Fibroblast of the aortic adventitia (primary cell): ENCODE data around the gene GPR143. TPM values are rescaled to one million over a fixed set of nuclear protein-coding genes. Genes with fewer than 3 reads are reported as not detected.

Experiments
- DNase-seq: peaks from one replicate; pipeline ENCODE4 v3.0.0-alpha.2; 2010; ENCODE audit warnings: low read depth
- H3K4me3 ChIP-seq: 2 replicates; pipeline ENCODE4 v1.5.1; 2011; ENCODE audit warnings: low read depth, mild to moderate bottlenecking, control low read depth, low read length, moderate library complexity
- total RNA-seq: library from RNA; depleted of rRNA; stranded (reverse); fragments of >200 nt; gene quantifications from 2 replicates; pipeline ENCODE4 v1.2.3, GENCODE V29; 2012; ENCODE audit warnings: low replicate concordance
- TF ChIP-seq, protein P1 (sequence below): IDR thresholded peaks from 2 replicates; pipeline ENCODE4 v1.5.1; 2011; ENCODE audit warnings: mild to moderate bottlenecking, low read length, control low read depth, inconsistent platforms; ENCODE audit not compliant: insufficient read depth

The GPR143 gene
- total RNA-seq, 1 donor, result not detected

DNA sequence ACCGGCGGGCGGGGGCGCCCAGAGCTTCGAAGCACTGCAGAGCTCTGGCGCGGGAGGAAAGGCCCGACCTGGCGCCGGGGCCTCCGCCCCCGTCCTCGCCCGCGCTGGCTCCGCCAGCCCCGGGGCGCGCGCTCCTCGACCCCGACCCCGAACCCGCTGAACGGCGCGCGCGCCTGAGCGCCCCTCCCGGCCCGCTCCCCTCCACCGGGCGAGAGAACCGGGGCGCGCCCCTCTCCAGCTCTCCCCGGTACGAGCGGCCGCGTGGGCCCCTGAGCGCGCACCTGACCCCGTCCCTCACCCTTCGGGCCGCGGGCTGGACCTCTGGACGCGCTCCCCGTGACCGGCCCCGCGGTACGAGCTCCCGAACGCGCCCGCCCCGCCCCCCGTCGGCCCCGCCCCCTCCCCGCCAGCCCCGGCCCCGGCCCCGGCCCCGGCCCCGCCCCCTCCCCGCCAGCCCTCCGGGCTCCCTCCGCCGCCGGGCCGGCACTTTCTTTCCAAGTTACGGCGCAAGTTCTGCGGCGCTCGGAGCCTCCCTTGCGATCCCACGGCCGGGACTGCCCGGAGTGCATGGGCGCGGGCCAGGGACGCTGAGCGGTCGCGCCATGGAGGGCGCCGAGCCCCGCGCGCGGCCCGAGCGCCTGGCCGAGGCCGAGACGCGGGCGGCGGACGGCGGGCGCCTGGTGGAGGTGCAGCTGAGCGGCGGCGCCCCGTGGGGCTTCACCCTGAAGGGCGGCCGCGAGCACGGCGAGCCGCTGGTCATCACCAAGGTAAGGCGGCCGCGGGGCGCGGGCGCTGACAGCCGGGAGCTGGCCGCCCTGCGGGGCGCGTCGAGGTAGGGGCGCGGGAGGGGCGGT, 20.5 kb upstream of the GPR143 start, which contains the start of gene SHROOM2:
TSS of gene SHROOM2 (plus strand) at position 486 of the 854 bp plus-strand sequence. CDS start at position 603, 117 bp downstream.
- TF ChIP-seq, protein P1, sequence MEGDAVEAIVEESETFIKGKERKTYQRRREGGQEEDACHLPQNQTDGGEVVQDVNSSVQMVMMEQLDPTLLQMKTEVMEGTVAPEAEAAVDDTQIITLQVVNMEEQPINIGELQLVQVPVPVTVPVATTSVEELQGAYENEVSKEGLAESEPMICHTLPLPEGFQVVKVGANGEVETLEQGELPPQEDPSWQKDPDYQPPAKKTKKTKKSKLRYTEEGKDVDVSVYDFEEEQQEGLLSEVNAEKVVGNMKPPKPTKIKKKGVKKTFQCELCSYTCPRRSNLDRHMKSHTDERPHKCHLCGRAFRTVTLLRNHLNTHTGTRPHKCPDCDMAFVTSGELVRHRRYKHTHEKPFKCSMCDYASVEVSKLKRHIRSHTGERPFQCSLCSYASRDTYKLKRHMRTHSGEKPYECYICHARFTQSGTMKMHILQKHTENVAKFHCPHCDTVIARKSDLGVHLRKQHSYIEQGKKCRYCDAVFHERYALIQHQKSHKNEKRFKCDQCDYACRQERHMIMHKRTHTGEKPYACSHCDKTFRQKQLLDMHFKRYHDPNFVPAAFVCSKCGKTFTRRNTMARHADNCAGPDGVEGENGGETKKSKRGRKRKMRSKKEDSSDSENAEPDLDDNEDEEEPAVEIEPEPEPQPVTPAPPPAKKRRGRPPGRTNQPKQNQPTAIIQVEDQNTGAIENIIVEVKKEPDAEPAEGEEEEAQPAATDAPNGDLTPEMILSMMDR, result no peak
- H3K4me3 ChIP-seq, result no peak within 1 kb of the TSS
- no peak for DNase-seq

DNA sequence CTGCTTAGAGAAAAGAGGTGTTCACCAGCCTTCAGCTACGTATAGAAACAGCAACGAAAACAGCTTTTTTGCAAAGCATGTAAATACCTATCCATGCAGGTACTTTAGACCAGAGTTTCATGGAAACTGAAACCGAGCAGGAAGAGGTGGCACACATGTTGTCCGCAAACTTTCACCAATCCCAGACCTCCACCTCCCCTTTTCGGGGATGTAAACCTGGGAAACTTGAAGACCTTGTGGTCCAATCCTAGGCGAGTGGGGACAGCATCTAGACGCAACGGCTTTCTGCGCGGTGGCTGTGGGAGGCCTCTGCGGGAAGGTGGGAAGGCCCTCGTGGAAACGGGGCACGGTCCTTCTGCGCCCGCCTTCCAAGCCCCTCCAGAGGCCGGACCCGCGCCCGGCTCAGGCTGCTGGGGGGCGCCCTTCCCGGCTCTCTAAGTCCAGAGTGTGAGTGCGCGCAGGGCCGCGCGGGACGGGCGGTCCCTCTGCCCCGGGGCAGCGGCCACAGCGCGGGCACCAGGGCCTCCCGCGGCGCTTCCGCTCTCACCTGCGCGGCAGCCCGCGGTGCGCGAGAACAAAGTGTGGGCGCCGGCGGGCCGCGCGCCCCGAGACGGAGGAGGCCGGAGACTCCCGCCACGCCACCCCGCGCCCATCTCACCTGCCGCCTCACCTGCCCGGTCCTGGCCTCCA, 19.8 kb upstream of the GPR143 start:
- no peak for DNase-seq
- TF ChIP-seq, protein P1, result no peak
- no peak overlapping the region for H3K4me3 ChIP-seq

DNA sequence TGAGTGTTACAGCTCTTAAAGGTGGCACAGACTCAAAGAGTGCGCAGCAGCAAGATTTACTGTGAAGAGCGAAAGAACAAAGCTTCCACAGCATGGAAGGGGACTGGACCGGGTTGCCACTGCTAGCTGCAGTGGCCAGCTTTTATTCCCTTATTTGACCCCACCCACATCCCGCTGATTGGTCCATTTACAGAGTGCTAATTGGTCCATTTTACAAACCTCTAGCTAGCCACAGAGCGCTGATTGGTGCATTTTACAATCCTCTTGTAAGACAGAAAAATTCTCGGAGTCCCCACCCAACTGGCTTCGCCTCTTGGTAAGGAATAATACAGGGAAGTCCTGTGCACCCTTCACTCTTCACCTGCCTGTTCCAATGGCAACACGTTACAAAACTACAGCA, 18.7 kb upstream of the GPR143 start:
- TF ChIP-seq, protein P1, result no peak
- no peak overlapping the region for H3K4me3 ChIP-seq

DNA sequence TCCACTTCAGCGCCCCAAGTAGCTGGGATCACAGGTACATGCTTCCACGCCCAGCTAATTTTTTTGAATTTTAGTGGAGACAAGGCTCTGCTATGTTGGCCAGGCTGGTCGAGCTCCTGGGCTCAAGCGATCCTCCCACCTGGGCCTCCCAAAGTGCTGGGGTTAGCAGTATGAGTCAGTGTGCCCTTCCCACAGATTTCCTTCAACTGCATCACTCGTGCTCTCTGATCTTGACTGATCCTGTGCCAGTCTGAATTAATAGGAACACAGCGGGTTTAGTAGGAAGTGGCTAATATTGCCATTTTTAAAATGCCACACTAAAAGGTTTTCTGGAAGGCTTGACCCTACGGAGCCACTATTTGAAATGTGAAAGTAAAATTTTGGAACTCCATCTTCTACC, 16.3 kb upstream of the GPR143 start:
- TF ChIP-seq, protein P1, result no peak
- no peak for DNase-seq
- no peak overlapping the region for H3K4me3 ChIP-seq

More for the DNA sequence above, 18.7 kb upstream of the GPR143 start:
- DNase-seq, result no peak

DNA sequence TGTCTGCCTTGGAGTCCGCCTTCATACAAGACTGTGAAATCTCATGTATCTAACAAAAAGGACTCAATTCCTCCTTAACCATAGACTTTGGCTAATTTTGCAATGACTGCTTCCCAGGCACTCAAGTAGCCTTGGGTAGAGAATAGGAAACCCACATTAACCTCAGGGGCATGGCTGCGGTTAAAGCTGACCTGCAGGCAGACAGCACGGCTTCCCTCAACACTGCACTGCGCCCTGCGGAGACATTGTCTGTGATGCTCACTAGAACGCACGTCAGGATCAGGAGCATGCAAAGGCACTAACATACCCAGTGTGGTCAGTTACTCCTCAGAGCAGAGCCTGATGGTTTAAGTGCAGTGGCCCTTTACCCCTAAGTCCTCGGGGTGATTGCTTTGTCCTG, 10.3 kb upstream of the GPR143 start:
- no peak for DNase-seq
- TF ChIP-seq, protein P1, result no peak

DNA sequence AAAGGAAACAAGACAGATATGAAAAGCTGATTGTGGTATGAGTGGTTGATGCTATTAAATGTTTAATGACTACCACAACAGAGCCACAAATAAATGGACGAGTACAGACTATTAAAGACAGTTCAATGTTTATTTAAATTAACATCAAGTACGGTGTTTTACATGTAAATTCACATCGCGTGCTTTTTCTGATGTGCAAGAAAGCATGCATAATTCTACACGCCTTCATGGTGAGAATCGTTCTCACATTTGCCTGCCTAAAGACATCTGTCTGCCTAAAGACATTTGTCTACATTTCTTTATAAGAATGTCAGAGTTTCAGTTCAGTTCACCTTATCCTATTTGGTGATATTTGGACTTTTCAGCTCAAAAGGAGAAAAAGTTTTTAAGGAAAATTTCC, 7.3 kb upstream of the GPR143 start:
- no peak overlapping the region for H3K4me3 ChIP-seq
- TF ChIP-seq, protein P1, result no peak
- DNase-seq, result no peak

More for the DNA sequence above, 10.3 kb upstream of the GPR143 start:
- no peak overlapping the region for H3K4me3 ChIP-seq
